Measurements from ENCODE around the gene UPF1.

DNA sequence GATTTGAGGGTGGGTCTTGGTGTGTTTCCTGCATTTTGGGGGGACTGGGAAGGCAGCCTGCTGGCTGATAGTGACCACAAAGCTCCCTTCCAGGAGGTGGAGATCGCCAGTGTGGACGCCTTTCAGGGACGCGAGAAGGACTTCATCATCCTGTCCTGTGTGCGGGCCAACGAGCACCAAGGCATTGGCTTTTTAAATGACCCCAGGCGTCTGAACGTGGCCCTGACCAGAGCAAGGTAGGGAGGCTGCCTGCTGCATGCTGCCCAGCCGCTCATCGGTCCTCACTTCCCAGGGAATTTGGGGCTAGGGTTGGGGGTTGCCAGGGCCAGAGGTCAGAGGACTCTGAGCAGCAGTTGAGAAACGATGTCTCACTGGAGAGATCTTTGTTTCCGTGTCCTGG lies 30.2 kb downstream of the UPF1 start:
- TF ChIP-seq EP300 (IDR thresholded peaks at IDR 0.05; ENCODE audit: borderline replicate concordance) (no peak), ZBTB7A (IDR thresholded peaks at IDR 0.05; ENCODE audit: low read depth) (no peak)
